Stimulated activated CD4-positive, alpha-beta T cell treated with anti-CD3 and anti-CD28 coated beads, Interleukin-15, amount 100 ng/mL, for 1 hour (primary cell): ENCODE results near the gene RAB7A.

Experiments
- DNase-seq, 2 donors: peaks; one replicate each; pipeline ENCODE4 v3.0.0-alpha.2; 2020; ENCODE audit warnings: low read depth in 1 of 2, low spot score in 1 of 2

RAB7A gene

DNA sequence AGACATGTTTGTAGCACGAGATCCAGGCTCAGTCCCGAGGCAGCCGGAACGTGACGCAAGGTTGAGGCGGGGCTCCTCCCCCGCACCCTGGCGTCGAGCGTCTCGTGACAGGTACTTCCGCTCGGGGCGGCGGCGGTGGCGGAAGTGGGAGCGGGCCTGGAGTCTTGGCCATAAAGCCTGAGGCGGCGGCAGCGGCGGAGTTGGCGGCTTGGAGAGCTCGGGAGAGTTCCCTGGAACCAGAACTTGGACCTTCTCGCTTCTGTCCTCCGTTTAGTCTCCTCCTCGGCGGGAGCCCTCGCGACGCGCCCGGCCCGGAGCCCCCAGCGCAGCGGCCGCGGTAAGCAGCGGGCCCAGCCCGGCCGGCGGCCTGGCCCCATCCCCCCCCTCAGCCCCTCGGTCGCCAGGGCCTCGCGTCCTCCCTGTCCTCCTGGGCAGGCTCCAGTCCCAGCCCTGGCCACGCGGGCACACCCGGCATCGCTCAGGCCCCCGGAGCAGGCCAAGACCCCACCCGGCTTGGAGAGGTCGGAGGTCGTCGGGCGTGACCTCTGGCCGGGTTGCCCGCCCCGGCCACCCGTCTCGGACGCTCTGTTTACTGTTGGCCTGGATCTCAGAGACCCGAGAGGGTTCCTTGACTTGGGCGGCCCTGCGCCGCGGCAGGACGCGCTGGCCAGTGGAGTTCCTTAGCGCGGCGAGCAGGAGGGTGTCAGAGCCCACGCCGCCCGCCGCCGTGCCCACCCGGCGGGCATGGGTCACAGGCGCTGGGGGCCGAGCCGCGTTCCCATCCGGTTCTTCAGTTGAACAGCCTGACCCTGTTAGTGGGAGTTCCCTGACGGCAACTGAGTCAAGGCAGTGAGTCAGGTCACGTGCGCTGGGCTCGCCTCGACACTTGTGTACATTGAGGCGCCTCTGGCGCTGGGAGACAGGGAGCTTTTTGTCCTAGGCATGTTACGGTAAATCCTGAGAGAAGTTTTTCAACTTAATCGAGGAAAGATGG, at the start of gene RAB7A:
RAB7A (plus strand) TSS at position 161 of the 994 bp plus-strand sequence. CDS start 69,185 bp downstream, outside the sequence.
- DNase-seq: peak; percentile 94

DNA sequence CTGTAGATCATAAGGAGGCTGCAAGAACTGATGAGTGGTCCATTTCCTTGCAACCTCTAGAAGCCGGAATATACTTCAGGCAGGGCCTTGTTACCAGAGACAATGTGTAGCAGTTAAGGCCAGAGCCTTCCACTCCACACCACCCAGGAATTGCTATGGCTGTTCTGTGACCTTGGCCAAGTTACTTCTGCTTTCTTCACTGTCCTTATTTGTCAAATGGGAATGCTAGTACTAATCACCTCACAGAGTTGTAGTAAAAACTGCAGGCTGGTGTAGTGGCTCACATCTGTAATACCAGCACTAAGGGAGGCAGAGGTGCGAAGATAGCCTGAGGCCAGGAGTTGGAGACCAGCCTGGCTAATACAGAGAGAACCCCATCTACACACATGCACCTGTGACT, 46.6 kb upstream of the RAB7A start:
- DNase-seq: no peak

DNA sequence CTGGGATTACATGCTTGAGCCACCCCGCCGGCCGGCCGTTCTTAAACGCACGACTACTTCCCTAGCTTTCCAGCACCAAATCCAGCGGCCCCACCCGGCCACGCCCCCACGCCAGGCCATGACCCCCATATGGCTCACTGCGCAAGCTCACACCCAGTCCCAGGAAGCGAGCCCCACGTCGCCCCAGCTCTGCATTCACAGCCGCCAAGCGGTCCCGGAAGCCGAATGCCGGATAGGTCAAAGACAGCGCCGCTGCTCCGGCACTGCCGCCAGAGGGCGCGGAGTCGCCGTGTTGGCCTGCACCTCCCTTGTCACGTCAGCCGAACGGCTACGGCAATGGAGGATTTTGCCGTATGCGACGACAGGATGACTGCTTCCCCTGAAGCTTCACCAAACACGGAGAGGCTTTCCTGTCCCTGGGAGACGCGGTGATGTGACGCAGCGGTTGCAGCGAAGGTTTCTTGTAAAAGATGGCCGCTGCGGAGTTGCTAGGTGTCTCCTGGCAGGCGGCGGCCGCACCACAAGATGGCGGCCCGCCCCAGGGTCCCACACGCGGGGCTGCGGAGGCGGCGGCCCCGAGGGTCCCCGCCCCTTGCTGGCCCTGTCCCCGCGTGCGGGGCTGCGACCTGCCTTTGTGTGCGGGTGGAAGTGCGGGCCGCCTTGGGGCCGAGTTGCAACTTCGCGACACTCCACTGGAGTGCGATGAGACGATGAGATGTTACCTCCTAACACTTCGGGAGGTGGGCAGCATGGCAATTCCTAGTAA, 45.2 kb upstream of the RAB7A start:
- DNase-seq: peak; percentile 92 to 99

DNA sequence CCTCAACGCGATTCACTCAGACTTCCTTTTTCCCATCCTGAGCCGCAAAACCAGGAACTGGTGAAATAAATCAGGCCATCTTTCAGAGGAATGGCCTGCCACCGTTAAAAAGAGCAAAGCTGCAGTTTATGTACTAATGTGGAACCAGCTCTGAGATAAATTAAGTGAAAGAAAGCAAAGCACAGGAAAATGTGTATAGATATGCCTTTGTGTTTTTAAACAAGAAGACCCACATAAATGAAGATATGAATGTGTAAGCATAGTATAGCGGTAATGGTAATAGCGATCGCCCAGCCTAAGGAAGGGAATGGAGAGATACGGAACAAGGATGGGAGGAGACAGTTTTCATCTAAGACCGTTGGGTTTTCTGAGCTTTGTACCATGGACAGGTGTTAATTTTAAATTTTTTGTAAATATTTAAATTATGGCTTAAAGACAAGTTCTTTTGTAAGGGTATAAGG, 44.6 kb upstream of the RAB7A start:
- no peak for DNase-seq

DNA sequence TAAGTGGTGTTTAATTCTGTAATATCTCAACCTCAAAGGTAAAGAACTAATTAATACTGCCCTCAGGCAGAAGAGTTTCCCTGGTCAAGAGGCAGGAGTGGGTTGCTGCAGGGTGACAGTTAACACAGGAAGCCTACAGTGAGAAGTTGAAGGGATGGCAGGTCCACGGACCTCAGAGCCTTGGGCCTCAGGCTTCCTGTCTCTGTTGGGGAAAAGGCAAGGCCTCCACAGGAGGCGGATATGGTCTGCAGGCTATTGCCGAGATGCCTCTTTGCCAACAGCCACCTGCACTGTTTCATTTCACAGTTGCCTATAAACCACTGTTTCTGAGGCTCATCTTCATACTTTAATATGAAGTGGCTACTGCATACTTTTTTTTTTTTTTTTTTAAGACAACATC, 42.0 kb upstream of the RAB7A start:
- no peak for DNase-seq

DNA sequence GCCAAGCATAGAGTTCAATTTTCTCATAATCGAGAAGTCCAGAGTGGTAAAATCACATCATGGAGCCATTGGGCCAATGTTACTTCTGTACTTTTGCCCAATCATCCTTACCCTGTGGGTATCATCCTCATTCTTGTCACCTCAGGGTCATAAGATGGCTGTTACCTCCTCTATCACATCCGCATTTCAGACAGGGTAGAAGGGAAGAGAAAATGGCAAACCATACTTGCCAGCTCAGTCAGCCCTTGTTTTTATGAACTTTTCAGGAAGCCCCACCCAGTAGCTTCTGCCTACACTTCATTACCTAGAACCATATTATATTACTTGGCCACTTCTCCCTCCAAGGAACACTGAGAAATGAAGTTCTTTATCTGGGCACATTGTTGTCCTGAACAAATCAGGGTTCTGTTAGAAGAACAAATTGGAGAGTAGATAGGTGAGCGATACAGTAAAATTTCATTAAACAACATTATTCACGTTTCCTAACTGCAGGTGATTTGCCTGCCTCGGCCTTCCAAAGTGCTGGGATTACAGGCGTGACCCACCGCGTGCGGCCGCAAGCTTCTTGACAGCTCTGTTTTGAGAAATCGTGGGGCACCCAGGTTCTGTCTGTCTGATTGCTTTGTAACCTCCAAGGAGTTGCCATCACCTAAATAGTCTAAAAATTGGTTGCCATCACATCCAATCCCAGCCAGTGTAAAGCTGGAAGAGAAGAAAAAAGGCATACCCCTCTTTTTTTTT, 40.8 kb upstream of the RAB7A start:
- DNase-seq: no peak

DNA sequence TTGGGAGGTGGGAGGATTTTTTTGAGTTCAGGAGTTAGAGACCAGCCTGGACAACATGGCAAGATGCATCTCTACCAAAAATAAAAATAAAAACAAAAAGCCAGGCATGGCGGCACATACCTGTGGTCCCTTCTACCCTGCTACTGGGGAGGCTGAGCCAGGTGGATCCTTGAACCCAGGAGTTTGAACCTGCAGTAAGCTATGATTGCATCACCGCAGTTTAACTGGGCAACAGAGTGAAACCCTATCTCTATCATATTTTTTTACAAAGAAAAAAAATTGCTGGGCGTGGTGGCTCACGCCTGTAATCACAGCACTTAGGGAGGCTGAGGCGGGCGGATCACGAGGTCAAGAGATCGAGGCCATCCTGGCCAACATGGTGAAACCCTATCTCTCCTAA, 39.5 kb upstream of the RAB7A start:
- no peak for DNase-seq

DNA sequence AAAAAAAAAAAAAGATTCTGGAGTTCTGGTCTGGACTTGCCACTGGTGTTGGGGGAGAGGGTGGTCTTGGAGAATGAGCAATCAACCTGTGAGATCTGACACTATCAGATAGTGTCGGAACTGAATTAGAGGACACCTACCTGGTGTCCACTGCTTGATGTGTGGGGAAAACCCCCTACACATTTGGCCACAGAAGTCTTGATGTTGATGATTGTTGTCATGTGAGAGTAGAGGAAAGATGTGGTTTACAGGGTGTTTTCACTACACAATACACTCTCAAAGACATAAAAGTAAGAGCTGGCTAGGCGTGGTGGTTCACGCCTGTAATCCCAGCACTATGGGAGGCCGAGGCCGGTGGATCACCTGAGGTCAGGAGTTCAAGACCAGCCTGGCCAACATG, 36.9 kb upstream of the RAB7A start:
- no peak for DNase-seq

DNA sequence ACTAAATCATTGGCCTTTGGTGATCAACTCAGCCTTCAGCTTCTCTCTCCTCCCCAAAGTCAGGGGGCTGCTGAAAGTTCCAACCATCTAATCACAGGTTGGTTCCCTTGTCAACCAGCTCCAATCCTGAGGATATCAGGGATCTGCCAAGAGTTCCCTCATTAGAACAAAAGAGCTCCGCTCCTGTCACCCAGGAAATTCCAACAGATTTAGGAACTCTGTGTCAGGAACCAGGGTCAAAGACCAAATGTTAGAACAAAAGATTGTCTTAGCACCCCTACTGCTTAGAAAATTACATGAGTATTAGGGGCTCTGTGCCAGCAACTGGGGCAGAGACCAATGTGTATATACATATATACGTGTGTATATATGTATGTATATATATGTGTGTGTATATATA, 32.3 kb upstream of the RAB7A start:
- DNase-seq: no peak

DNA sequence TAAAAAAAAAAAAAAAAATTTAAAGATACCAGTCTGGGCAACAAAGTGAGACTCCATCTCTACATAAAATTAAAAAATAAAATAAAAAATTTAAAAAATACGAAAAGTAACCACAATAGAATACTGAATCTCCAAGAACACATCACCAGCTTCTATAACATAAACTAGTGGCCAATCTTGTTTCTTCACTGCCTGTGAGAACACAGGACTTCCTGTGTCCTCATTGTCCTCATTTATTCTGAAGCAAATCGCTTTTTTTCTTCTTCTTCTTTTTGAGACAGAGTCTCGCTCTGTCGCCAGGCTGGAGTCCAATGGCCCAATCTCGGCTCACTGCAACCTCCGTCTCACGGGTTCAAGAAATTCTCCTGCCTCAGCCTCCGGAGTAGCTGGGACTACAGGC, 28.6 kb upstream of the RAB7A start:
- DNase-seq: no peak

DNA sequence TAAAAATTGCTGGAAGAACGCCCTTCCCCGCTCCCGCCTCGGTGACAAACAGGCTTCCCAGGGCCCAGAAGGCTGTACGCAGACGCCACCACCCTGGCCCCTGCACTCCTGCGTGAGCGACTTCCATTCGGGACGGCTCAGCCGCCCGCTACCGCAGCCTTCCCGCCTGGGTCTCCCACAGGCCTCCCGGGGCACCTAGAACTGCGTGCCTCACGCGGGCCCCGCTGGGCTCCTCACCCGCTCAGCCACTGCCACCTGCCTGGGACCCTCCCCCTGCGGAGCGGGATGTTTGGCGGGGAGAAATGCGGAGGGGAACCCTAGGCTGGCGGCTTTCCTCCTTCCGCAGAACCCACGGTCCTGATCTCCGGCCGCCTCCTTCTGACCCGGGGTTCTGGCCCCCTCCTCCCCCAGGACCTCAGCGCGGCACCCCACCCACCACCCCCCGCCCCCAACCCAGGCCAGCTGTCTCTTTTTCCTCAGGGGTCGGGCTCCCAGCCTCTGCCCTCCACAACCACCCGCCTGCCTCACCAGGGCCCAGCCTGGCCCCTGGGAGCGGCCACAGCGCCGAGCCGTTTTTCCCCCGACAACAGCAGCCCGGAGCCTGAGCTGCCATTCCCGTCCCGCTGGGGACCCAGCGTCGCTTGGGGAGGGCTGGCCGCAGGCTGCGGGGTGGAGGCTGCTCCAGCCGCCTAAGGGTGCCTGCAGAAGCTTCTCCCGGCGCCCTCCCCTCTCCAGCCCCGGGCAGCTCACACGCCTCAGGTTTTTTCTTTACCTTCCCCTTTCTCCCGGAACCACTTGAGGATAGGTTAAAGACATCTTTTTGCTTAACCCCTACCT, 27.6 kb upstream of the RAB7A start:
- DNase-seq: no peak

DNA sequence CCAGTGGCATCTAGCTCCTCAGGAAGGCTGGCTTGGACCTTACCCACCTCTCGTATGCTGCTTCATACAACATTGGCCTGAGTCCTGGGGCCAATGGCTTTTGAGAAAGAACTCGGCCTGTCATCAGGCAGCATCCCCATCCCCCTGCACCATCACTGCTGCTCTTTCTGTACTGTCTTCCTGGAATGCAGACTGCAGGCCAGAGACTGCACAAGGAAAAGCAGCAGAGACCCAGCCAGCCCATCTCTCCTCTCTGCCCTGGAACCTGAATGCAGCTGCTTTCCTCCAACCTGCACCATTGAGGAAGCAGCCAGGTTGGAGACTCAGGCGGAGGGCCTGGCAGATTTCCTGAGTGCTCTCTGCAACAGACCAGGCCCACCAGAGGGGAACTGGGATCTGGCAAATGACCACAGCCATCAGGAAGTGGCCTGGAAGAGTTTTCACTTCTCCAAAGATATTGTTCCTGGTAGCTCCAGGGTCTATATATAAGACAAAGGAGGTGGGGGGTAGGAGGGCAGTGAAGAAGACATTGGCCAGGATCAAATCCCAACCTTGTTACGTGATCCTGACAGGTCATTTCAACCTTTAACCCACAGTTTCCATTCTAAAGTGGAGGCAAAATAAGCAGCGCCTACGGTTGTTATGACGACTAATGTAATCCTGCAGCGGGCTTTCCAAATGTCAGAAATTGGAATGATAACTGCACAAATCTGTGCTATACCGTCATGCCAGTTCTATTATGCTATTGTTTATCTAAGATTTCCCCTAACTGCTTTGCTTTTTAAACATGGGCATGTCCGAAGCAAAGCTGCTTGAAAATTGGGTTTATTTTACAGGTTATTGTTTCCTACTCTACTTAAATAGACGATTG, 24.4 kb upstream of the RAB7A start:
- no peak for DNase-seq

DNA sequence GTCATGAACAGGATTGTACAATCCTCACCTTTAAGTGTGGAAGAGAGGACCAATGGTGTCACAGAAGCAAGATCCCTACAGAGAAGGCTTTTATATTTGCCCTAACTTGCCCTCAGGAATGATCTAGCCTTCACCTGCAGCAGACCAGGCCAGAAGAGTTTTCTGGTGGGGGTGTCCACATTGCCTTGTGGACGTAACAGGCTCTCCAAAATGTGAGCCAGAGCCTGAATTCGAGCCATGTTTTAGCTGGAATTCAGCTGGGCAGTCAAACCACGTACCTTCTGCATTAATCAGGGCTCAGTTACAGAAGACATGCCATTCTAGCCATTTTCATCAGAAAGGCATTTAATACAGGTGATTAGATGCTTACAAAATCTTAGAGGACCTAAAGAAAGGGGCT, 23.6 kb upstream of the RAB7A start:
- no peak for DNase-seq

DNA sequence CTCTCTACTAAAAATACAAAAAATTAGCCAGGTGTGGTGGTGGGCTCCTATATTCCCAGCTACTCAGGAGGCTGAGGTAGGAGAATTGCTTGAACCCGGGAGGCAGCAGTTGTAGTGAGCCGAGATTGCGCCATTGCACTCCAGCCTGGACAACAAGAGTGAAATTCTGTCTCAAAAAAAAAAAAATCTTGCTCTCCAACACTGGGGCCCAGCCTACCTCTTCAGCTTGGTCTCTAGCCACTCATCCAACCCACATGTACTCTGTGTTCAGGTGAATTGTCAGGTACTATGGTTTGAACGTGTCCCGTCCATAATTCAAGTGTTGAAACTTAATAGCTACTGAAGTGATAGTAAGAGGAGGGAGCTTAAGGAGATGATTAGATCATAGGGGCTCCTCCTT, 22.4 kb upstream of the RAB7A start:
- no peak for DNase-seq

DNA sequence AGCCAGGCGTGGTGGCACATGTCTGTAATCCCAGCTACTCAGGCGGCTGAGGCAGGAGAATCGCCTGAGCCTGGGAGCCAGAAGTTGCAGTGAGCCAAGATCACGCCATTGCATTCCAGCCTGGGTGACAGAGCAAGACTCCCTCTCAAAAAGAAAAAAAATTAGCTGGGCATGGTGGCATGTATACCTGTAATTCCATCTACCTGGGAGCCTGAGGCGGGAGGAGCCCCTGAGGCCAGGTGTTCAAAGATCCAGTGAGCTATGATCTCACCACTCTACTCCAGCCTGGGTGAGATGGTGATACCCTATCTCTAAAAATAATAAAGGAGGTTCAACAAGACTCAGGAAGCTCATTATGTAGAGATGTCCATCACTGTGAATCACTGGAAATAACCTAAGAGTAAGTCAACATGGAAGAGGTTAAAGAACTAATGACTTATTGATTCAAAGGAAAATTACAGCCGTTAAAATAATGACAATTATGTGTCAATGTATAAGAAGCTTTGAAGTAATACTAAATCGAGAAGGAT, 19.8 kb upstream of the RAB7A start:
- no peak for DNase-seq

DNA sequence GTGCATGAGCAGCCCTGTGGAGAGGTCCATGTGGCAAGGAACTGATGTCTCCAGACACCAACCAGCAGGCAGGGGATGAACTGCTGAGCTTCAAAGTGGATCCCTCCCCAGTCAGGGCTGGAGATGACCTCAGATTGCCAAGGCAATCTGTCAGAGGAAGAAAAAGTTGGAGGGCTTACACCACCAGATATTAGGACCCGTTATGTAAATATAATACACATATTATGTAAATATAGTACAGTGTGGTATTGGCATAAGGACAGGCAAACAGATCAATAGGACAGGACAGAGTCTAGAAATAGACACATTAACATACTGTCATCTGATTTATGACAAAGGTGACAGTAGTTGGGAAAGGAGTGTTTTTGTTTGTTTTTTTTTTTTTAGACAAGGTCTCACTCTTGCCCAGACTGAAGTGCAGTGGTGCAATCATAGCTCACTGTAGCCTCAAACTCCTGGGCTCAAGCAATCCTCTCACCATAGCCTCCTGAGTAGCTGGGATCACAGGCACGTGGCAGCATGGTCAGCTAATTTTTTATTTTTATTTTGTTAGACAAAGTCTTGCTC, 18.0 kb upstream of the RAB7A start:
- DNase-seq: no peak

DNA sequence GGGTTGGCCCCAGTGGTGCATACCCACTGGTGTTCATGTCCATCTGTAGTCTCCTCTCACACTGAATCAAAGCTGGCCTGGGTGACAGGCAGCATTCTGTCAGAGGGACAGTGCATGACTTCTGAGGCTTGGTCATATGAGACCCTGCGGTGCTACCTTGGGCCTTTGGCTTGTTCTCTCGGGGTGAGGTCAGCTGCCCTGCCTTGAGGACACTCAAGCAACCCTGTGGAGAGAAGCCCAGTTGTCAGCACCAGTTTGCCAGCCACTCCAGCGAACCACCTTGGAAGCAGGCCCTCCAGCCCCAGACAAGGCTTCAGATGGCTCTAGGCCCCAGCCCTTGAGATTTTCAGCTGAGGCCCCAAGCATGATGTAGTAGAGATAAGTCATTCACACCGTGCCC, 16.9 kb upstream of the RAB7A start:
- no peak for DNase-seq

DNA sequence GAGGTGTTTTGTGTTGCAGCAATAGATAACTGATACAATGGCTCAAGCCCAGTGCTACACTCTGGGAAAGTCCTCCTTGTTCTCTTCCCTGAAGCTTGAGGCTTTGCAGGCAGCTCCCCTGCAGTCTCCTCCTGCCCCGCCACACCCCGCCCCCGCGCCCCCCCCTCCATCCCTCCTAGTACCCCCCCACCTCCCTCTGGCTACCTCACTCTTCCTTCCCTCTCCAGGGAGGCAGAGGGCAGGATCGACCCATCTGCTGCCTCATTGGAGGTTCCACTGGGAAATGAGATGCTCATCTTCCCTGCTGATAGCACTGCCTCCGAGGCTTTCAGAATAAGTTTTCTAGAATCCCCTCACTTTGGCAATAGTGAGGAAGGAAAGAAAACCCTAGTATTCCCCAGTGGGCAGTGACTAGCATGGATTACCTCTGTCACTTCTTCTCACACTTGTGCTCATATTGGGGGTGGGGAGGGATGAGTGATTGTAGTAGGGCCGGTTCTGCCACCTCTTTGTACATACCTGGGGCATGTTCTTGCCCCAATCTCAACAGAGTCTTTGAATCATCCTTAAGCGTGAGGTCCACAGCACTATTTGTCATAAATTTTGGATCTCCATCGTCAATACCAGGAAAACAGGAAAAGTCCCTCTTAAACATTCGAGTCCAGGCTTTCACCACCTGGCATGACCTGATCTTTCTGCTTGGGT, 16.3 kb upstream of the RAB7A start:
- DNase-seq: no peak
